ENCODE data around the gene GALNT13. TPM values are rescaled to one million over a fixed set of nuclear protein-coding genes. Genes with fewer than 3 reads are reported as not detected.

Gene GALNT13
- total and polyA plus RNA-seq, 2 of the 13 experiments (the other 11 are each of a cell fraction or from before 2014, with no cell fraction given): 1.3 to 5.0 TPM

DNA sequence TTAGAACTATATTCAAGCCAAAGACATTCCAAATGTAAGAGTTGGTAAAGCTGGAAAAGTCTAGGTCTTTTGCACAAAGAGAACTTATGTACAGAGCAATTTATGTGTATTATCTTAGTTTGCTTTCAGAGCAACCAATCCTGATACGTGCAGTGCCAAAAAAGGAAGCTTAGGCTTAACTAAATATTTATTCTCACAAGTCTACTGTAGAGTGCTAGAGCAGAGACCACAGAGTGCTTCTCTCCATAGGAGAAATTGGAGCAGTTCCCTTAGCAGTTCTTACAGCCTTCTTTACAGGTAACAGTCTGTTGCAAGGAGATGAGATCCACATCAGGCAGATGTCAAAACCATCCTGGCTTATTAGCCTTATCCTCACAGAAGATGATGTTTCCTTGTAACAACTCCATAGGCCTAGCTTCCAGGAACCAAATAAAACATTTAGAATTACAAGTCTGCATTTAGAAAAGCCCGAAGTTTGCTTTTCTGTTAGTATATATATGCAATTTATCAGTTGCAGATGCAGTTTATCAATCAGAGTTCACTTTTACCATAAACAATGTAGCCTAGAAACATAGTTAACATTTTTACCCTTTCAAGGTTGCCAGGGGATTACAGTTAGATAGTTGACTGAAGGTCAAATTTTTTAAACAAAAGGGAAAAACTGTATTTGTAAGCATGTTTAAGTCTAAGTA is 576.2 kb downstream of the GALNT13 start (continued):
- no peak for TF ChIP-seq ISX (CRISPR knock-in tag; conservative IDR thresholded peaks at IDR 0.05)
- TF ChIP-seq ZNF546 (CRISPR knock-in tag; conservative IDR thresholded peaks at IDR 0.05): no peak
- no peak for TF ChIP-seq SUZ12 (IDR thresholded peaks at IDR 0.05; ENCODE audit: low read depth, low read length)
- no peak for TF ChIP-seq ZNF224 (CRISPR knock-in tag; IDR thresholded peaks at IDR 0.05)
- no peak for TF ChIP-seq ZBTB3 (CRISPR knock-in tag; IDR thresholded peaks at IDR 0.05; ENCODE audit: borderline replicate concordance, low read depth)
- TF ChIP-seq ZNF264 (CRISPR knock-in tag; IDR thresholded peaks at IDR 0.05): no peak
- no peak for TF ChIP-seq SMC3 (IDR thresholded peaks at IDR 0.05; ENCODE audit: low read length)
- TF ChIP-seq, protein P1, sequence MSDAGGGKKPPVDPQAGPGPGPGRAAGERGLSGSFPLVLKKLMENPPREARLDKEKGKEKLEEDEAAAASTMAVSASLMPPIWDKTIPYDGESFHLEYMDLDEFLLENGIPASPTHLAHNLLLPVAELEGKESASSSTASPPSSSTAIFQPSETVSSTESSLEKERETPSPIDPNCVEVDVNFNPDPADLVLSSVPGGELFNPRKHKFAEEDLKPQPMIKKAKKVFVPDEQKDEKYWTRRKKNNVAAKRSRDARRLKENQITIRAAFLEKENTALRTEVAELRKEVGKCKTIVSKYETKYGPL (CRISPR knock-in tag; IDR thresholded peaks at IDR 0.05): no peak
- no peak for TF ChIP-seq SP1 (IDR thresholded peaks at IDR 0.05)
- TF ChIP-seq SP1 (CRISPR knock-in tag; IDR thresholded peaks at IDR 0.05): no peak
- no peak for TF ChIP-seq CBX5 (CRISPR knock-in tag; IDR thresholded peaks at IDR 0.05; ENCODE audit: borderline replicate concordance)
- TF ChIP-seq, protein P2, sequence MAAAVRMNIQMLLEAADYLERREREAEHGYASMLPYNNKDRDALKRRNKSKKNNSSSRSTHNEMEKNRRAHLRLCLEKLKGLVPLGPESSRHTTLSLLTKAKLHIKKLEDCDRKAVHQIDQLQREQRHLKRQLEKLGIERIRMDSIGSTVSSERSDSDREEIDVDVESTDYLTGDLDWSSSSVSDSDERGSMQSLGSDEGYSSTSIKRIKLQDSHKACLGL (CRISPR knock-in tag; IDR thresholded peaks at IDR 0.05): no peak
- TF ChIP-seq SAFB2 (CRISPR knock-in tag; IDR thresholded peaks at IDR 0.05; ENCODE audit: borderline replicate concordance, low read depth): no peak
- TF ChIP-seq ZNF446 (CRISPR knock-in tag; IDR thresholded peaks at IDR 0.05): no peak
- no peak for TF ChIP-seq ZNF235 (CRISPR knock-in tag; IDR thresholded peaks at IDR 0.05; ENCODE audit: borderline replicate concordance)
- TF ChIP-seq TRIM24 (CRISPR knock-in tag; IDR thresholded peaks at IDR 0.05): no peak
- TF ChIP-seq MYC (CRISPR knock-in tag; IDR thresholded peaks at IDR 0.05; ENCODE audit: borderline replicate concordance): no peak
- no peak for TF ChIP-seq HES4 (CRISPR knock-in tag; IDR thresholded peaks at IDR 0.05; ENCODE audit: borderline replicate concordance)
- TF ChIP-seq ZKSCAN5 (CRISPR knock-in tag; IDR thresholded peaks at IDR 0.05): no peak
- TF ChIP-seq, protein P3, sequence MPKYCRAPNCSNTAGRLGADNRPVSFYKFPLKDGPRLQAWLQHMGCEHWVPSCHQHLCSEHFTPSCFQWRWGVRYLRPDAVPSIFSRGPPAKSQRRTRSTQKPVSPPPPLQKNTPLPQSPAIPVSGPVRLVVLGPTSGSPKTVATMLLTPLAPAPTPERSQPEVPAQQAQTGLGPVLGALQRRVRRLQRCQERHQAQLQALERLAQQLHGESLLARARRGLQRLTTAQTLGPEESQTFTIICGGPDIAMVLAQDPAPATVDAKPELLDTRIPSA (CRISPR knock-in tag; IDR thresholded peaks at IDR 0.05; ENCODE audit: borderline replicate concordance): no peak
- no peak for TF ChIP-seq TP53 (CRISPR knock-in tag; conservative IDR thresholded peaks at IDR 0.05)
- TF ChIP-seq, protein P4, sequence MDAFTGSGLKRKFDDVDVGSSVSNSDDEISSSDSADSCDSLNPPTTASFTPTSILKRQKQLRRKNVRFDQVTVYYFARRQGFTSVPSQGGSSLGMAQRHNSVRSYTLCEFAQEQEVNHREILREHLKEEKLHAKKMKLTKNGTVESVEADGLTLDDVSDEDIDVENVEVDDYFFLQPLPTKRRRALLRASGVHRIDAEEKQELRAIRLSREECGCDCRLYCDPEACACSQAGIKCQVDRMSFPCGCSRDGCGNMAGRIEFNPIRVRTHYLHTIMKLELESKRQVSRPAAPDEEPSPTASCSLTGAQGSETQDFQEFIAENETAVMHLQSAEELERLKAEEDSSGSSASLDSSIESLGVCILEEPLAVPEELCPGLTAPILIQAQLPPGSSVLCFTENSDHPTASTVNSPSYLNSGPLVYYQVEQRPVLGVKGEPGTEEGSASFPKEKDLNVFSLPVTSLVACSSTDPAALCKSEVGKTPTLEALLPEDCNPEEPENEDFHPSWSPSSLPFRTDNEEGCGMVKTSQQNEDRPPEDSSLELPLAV (CRISPR knock-in tag; conservative IDR thresholded peaks at IDR 0.05; ENCODE audit: low read depth): no peak
- no peak for TF ChIP-seq ZNF672 (CRISPR knock-in tag; IDR thresholded peaks at IDR 0.05)
- TF ChIP-seq MIER2 (CRISPR knock-in tag; IDR thresholded peaks at IDR 0.05): 0 out of 2 replicates have a peak, but pooled peaks have one; percentile 18
- TF ChIP-seq FOXM1 (CRISPR knock-in tag; IDR thresholded peaks at IDR 0.05): no peak
- TF ChIP-seq, protein P5, sequence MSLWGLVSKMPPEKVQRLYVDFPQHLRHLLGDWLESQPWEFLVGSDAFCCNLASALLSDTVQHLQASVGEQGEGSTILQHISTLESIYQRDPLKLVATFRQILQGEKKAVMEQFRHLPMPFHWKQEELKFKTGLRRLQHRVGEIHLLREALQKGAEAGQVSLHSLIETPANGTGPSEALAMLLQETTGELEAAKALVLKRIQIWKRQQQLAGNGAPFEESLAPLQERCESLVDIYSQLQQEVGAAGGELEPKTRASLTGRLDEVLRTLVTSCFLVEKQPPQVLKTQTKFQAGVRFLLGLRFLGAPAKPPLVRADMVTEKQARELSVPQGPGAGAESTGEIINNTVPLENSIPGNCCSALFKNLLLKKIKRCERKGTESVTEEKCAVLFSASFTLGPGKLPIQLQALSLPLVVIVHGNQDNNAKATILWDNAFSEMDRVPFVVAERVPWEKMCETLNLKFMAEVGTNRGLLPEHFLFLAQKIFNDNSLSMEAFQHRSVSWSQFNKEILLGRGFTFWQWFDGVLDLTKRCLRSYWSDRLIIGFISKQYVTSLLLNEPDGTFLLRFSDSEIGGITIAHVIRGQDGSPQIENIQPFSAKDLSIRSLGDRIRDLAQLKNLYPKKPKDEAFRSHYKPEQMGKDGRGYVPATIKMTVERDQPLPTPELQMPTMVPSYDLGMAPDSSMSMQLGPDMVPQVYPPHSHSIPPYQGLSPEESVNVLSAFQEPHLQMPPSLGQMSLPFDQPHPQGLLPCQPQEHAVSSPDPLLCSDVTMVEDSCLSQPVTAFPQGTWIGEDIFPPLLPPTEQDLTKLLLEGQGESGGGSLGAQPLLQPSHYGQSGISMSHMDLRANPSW (CRISPR knock-in tag; IDR thresholded peaks at IDR 0.05; ENCODE audit: borderline replicate concordance): peak; percentile 26; the same call in 1 of the 2 replicates
